ENCODE measurements around the gene NMNAT3.

Gene NMNAT3

DNA sequence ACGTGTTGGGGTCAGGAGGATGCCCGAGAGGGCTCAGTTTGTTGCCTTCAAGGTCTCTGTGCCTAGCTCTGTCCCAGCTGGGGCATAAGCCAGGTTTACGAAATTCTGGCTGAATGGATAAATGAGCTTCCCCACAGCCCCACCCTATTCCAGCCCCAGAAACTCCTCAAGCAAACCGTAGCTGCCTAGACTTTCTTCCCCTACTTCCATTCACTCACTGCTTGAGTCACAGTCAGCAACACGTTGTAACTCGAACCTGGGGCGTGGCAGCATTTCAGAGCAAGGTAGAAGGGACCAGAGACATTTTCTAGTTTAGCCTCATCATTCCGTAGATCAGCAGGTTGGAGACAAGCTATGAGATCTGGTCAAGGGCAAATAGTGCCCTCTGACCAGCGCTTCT lies 24.2 kb downstream of the NMNAT3 start:
- DNase-seq (ENCODE audit: extremely low read depth, low read depth), result no peak
- TF ChIP-seq, protein P1, sequence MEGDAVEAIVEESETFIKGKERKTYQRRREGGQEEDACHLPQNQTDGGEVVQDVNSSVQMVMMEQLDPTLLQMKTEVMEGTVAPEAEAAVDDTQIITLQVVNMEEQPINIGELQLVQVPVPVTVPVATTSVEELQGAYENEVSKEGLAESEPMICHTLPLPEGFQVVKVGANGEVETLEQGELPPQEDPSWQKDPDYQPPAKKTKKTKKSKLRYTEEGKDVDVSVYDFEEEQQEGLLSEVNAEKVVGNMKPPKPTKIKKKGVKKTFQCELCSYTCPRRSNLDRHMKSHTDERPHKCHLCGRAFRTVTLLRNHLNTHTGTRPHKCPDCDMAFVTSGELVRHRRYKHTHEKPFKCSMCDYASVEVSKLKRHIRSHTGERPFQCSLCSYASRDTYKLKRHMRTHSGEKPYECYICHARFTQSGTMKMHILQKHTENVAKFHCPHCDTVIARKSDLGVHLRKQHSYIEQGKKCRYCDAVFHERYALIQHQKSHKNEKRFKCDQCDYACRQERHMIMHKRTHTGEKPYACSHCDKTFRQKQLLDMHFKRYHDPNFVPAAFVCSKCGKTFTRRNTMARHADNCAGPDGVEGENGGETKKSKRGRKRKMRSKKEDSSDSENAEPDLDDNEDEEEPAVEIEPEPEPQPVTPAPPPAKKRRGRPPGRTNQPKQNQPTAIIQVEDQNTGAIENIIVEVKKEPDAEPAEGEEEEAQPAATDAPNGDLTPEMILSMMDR (IDR thresholded peaks at IDR 0.05; ENCODE audit: low read depth, low read length), result no peak

DNA sequence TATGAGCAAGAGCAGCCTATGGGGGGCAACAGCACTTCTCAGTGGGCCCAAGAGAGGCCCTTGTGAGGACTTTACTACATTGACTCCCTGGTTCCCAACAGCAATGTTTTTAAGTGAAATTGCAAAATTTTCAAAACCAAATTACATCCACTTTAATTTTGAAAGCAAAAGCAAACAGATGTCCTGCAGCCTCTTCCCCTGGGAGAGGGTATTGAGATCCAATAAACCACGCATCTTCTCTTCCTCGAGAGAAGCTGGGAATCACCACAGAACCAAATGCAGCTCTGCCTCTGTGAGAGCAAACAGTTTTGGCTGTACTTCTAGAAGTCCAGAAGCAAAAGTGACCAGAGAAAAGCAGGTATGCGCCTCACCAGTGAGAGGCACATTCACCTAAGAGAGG lies 25.2 kb downstream of the NMNAT3 start:
- TF ChIP-seq, protein P1 (IDR thresholded peaks at IDR 0.05; ENCODE audit: low read depth, low read length), result no peak
- no peak for DNase-seq (ENCODE audit: extremely low read depth, low read depth)

DNA sequence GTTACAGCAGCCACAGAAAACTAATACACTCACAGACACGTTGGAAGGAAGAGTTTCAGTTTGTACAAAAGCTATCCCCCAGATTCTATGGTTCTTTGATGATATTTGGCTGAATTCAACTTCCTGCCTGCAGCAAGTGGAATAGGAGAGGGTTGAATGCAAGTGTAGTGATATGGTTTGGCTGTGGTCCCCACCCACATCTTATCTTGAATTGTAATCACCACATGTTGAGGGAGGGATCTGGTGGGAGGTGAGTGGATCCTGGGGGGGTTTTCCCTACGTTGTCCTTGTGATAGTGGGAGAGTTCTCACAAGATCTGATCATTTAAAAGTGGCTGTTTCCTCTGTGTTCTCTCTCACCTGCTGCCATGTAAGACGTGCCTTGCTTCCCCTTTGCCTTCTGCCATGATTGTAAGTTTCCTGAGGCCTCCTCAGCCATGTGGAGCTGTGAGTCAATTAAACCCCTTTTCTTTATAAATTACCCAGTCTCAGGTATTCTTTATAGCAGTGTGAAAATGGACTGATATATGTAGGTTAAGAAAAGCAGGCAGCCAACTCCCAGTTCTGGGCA lies 29.8 kb downstream of the NMNAT3 start:
- TF ChIP-seq, protein P1 (IDR thresholded peaks at IDR 0.05; ENCODE audit: low read depth, low read length), result no peak
- no peak for DNase-seq (ENCODE audit: extremely low read depth, low read depth)

DNA sequence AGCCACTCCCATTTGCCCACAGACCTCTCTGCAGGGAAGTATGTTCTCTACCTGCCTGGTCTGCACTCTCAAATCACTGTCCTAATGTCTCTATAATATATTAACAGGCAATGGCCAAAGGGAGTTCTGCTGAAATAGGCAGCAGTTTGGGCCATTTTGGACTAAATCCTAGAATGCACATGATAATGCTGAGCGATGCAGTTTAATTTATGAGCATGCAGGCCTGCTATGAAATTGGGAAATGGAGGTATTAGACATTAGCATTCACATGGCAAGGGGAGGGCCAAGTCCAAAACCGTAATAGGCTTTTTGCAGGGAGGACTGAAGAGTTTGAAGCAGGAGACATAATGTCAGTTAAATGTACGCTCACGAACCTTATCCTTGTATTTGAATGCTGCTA lies 31.3 kb downstream of the NMNAT3 start:
- TF ChIP-seq, protein P1 (IDR thresholded peaks at IDR 0.05; ENCODE audit: low read depth, low read length), result no peak
- no peak for DNase-seq (ENCODE audit: extremely low read depth, low read depth)

DNA sequence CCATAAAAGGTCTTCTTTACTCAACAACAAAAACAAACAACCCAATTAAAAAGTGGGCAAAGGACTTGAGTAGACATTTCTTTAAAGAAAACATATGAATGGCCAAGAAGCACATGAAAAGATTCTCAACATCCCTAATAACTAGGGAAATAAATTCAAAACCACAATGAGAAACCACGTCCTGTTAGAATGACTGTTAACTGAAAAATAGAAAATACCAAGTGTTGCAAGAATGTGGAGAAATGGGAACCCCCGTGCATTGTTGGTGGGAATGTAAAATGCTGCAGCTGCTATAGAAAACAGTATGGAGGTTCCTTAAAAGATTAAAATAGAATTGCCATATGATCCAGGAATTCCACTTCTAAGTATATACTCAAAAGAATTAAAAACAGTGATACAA lies 34.8 kb downstream of the NMNAT3 start:
- TF ChIP-seq, protein P1 (IDR thresholded peaks at IDR 0.05; ENCODE audit: low read depth, low read length), result no peak
- no peak for DNase-seq (ENCODE audit: extremely low read depth, low read depth)

DNA sequence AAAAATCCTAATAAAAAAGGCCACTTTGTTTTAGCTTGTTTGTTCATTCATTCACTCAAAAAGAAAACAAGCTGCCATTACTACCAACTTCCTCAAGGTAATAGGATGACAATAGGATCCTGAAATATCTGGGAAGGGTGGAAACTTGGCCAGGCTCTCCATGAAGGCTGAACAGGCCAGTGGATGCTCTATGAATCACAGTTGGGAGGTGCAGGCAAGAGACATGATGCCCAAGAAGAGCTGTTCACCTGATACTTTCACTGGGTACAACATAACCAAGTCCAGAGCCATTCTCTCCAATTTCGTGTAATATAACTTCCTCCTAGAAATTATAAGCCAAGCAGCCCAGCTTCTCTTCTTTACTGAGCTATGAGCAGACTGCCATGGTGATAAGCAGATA lies 37.3 kb downstream of the NMNAT3 start:
- DNase-seq (ENCODE audit: extremely low read depth, low read depth), result no peak
- TF ChIP-seq, protein P1 (IDR thresholded peaks at IDR 0.05; ENCODE audit: low read depth, low read length), result no peak

DNA sequence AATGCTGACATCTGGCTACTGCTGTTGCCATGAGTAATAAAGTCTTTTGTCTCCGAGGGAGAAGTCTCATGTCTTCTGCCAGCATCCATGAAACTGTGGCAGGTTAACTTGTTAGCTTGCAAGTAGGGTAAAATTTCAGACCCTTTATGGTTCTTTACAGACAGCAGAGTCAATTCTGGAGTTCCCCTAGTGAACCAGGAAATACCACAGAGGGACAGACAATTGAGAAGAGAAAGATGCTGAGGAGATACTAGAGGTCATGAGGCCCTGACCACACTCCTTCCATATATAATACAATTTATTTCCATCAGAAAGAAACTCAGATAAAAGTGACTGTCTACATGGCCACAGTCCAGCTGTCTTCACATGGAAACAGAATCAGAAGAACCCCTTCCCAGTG lies 38.1 kb downstream of the NMNAT3 start:
- TF ChIP-seq, protein P1 (IDR thresholded peaks at IDR 0.05; ENCODE audit: low read depth, low read length), result no peak
- no peak for DNase-seq (ENCODE audit: extremely low read depth, low read depth)

Data from AG09319 (cell line).